HepG2 (cell line): ENCODE measurements around the gene CDC27.

Source experiments
- HCFC1 ChIP-seq: fragments of 150-350 bp; IDR thresholded peaks from 2 replicates; pipeline ENCODE4 v1.6.1; 2014; ENCODE audit warnings: low read depth, low read length
- HOXA3 ChIP-seq: sonication (generic); formaldehyde crosslinking; IDR thresholded peaks from 2 replicates; pipeline ENCODE4 v1.5.0; 2020; ENCODE audit warnings: missing genetic modification reagents
- POLR2A ChIP-seq, 2 experiments: IDR thresholded peaks; 2 replicates each; pipeline ENCODE4 v1.6.1; 2011; ENCODE audit warnings: low read depth in 2 of 2, low read length in 2 of 2, mild to moderate bottlenecking in 1 of 2, moderate library complexity in 1 of 2; ENCODE audit not compliant: insufficient read depth in 1 of 2
- RBAK ChIP-seq: sonication (generic); formaldehyde crosslinking; IDR thresholded peaks from 2 replicates; pipeline ENCODE4 v1.5.1; 2020; ENCODE audit warnings: mild to moderate bottlenecking, missing genetic modification reagents
- ZNF660 ChIP-seq: sonication (generic); formaldehyde crosslinking; IDR thresholded peaks from 2 replicates; pipeline ENCODE4 v1.5.1; 2020; ENCODE audit warnings: mild to moderate bottlenecking, low read depth, missing genetic modification reagents, borderline replicate concordance
- TF ChIP-seq, protein P1 (sequence below): fragments of 450-650 bp; IDR thresholded peaks from 2 replicates; pipeline ENCODE4 v1.6.1; 2017; ENCODE audit warnings: mild to moderate bottlenecking
- TF ChIP-seq, protein P2 (sequence below): sonication (generic); formaldehyde crosslinking; IDR thresholded peaks from 2 replicates; pipeline ENCODE4 v1.5.0; 2020; ENCODE audit warnings: mild to moderate bottlenecking, missing genetic modification reagents, moderate library complexity

DNA sequence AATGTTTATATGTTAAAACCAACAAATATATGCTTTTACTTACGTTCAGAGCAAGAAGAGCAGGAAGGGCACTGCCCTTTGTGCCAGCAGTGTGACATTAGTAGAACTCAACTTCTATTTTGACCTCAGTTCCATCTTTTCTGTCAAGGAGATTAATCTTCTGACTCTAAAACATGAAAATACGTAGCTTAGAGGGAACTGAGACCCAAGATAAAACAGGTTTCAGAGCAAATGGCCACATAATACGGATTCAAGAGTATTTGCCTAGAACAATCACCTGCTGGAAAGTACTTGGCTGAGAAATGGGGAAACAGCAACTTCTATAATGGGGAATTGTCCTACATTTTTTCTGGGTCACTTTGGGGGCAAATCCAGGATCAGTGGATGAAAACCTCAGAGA, 42.2 kb upstream of the CDC27 start:
- TF ChIP-seq, protein P1, sequence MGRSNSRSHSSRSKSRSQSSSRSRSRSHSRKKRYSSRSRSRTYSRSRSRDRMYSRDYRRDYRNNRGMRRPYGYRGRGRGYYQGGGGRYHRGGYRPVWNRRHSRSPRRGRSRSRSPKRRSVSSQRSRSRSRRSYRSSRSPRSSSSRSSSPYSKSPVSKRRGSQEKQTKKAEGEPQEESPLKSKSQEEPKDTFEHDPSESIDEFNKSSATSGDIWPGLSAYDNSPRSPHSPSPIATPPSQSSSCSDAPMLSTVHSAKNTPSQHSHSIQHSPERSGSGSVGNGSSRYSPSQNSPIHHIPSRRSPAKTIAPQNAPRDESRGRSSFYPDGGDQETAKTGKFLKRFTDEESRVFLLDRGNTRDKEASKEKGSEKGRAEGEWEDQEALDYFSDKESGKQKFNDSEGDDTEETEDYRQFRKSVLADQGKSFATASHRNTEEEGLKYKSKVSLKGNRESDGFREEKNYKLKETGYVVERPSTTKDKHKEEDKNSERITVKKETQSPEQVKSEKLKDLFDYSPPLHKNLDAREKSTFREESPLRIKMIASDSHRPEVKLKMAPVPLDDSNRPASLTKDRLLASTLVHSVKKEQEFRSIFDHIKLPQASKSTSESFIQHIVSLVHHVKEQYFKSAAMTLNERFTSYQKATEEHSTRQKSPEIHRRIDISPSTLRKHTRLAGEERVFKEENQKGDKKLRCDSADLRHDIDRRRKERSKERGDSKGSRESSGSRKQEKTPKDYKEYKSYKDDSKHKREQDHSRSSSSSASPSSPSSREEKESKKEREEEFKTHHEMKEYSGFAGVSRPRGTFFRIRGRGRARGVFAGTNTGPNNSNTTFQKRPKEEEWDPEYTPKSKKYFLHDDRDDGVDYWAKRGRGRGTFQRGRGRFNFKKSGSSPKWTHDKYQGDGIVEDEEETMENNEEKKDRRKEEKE: no peak
- no peak for TF ChIP-seq RBAK (CRISPR knock-in tag)
- no peak for TF ChIP-seq HCFC1
- TF ChIP-seq ZNF660 (CRISPR knock-in tag): no peak
- no peak for TF ChIP-seq HOXA3
- TF ChIP-seq POLR2A (IDR thresholded peaks at IDR 0.05; ENCODE audit: insufficient read depth in 1 of 2, low read depth in 2 of 2, low read length in 2 of 2): no peak
- TF ChIP-seq, protein P2, sequence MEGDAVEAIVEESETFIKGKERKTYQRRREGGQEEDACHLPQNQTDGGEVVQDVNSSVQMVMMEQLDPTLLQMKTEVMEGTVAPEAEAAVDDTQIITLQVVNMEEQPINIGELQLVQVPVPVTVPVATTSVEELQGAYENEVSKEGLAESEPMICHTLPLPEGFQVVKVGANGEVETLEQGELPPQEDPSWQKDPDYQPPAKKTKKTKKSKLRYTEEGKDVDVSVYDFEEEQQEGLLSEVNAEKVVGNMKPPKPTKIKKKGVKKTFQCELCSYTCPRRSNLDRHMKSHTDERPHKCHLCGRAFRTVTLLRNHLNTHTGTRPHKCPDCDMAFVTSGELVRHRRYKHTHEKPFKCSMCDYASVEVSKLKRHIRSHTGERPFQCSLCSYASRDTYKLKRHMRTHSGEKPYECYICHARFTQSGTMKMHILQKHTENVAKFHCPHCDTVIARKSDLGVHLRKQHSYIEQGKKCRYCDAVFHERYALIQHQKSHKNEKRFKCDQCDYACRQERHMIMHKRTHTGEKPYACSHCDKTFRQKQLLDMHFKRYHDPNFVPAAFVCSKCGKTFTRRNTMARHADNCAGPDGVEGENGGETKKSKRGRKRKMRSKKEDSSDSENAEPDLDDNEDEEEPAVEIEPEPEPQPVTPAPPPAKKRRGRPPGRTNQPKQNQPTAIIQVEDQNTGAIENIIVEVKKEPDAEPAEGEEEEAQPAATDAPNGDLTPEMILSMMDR (CRISPR knock-in tag): no peak
